Measurements from ENCODE around the gene MAT2A. TPM values are rescaled to one million over a fixed set of nuclear protein-coding genes. Genes with fewer than 3 reads are reported as not detected.

MAT2A gene
- total RNA-seq, 4 donors from 2014 or later = 33.2 to 131 (median 56.0) TPM

- Histone ChIP-seq H3K4me1 (no peaks in the 10 kb centered on the region), H3K9me3 (no peaks in the 10 kb centered on the region), H3K4me3 (no peak overlapping the region), H3K36me3 (no peaks in the 10 kb centered on the region), H3K27me3 (no peaks in the 10 kb centered on the region), H3K27ac (no peak overlapping the region)
- ATAC-seq (no peak), DNase-seq (peak in 1 of 2 donors; percentile 0)
- intact Hi-C loops (cut with DNase I; ENCODE audit: low total_unique reads) (no loop called here), in situ Hi-C loops (cut with MboI; ENCODE audit: low sequenced_read_pairs in 4 of 4) (no loop called here)
- TF ChIP-seq POLR2A (IDR thresholded peaks at IDR 0.05) (no peak), CTCF (IDR thresholded peaks at IDR 0.05 in 4 of 5, conservative IDR thresholded peaks at IDR 0.05 in 1 of 5) (no peak)
These were observed 10.6 kb upstream of the MAT2A start for GRCh38 chr2:85528355-85528754.

- intact Hi-C loops (cut with DNase I; ENCODE audit: low total_unique reads) (no loop called here), in situ Hi-C loops (cut with MboI; ENCODE audit: low sequenced_read_pairs in 4 of 4) (no loop called here)
- no peak for ATAC-seq
These were observed 9.2 kb upstream of the MAT2A start for GRCh38 chr2:85529809-85530208.

GRCh38 chr2:85531589-85531988, 7.4 kb upstream of the MAT2A start:
- Histone ChIP-seq H3K27ac (no peak overlapping the region), H3K27me3 (no peaks in the 10 kb centered on the region), H3K4me1 (no peaks in the 10 kb centered on the region), H3K36me3 (no peaks in the 10 kb centered on the region), H3K9me3 (no peaks in the 10 kb centered on the region), H3K4me3 (no peak overlapping the region)
- ATAC-seq (no peak), DNase-seq (no peak)
- in situ Hi-C loops (cut with MboI; ENCODE audit: low sequenced_read_pairs in 4 of 4) = no loop called here
- no peak for TF ChIP-seq POLR2A (IDR thresholded peaks at IDR 0.05)
- TF ChIP-seq CTCF (IDR thresholded peaks at IDR 0.05 in 4 of 5, conservative IDR thresholded peaks at IDR 0.05 in 1 of 5) = no peak
- intact Hi-C loops (cut with DNase I; ENCODE audit: low total_unique reads) = no loop called here

More at GRCh38 chr2:85529809-85530208, 9.2 kb upstream of the MAT2A start:
- Histone ChIP-seq H3K9me3 (no peaks in the 10 kb centered on the region), H3K4me1 (no peaks in the 10 kb centered on the region), H3K27ac (no peak overlapping the region), H3K4me3 (no peak overlapping the region), H3K36me3 (no peaks in the 10 kb centered on the region), H3K27me3 (no peaks in the 10 kb centered on the region)
- TF ChIP-seq CTCF (IDR thresholded peaks at IDR 0.05 in 4 of 5, conservative IDR thresholded peaks at IDR 0.05 in 1 of 5) = no peak
- no peak for TF ChIP-seq POLR2A (IDR thresholded peaks at IDR 0.05)
- DNase-seq = no peak

- no peaks in the 10 kb centered on the region for H3K9me3 ChIP-seq
- TF ChIP-seq POLR2A (IDR thresholded peaks at IDR 0.05) (no peak), CTCF (IDR thresholded peaks at IDR 0.05 in 4 of 5, conservative IDR thresholded peaks at IDR 0.05 in 1 of 5) (no peak)
- no peaks in the 10 kb centered on the region for H3K27me3 ChIP-seq
- no peak overlapping the region for H3K4me3 ChIP-seq
- no peak overlapping the region for H3K27ac ChIP-seq
- intact Hi-C loops (cut with DNase I; ENCODE audit: low total_unique reads) = no loop called here
- H3K36me3 ChIP-seq = no peaks in the 10 kb centered on the region
- in situ Hi-C loops (cut with MboI; ENCODE audit: low sequenced_read_pairs in 4 of 4) = no loop called here
- peaks cover 7 to 9% of the 10 kb centered on the region in 2 donors for H3K4me1 ChIP-seq
- no peak for ATAC-seq
- no peak for DNase-seq
These were observed 4.9 kb upstream of the MAT2A start for GRCh38 chr2:85534099-85534498.

- TF ChIP-seq CTCF (IDR thresholded peaks at IDR 0.05 in 4 of 5, conservative IDR thresholded peaks at IDR 0.05 in 1 of 5) (no peak), POLR2A (IDR thresholded peaks at IDR 0.05) (no peak)
- peaks cover 7 to 9% of the 10 kb centered on the region in 2 donors for H3K4me1 ChIP-seq
- in situ Hi-C loops (cut with MboI; ENCODE audit: low sequenced_read_pairs in 4 of 4) = no loop called here
- H3K27ac ChIP-seq = no peak overlapping the region
- H3K4me3 ChIP-seq = no peak overlapping the region
- intact Hi-C loops (cut with DNase I; ENCODE audit: low total_unique reads) = loop anchor here (5.0 kb wide), 1 partner anchor 183 kb away; the partner anchor contains the start of genes ELMOD3 and RETSAT
- DNase-seq (no peak), ATAC-seq (no peak)
- H3K9me3 ChIP-seq = no peaks in the 10 kb centered on the region
- H3K27me3 ChIP-seq = no peaks in the 10 kb centered on the region
- H3K36me3 ChIP-seq = no peaks in the 10 kb centered on the region
These were observed 4.1 kb upstream of the MAT2A start for GRCh38 chr2:85534881-85535280.
